Forelimb muscle (tissue), 1 donor: ENCODE data around the gene MRS2. TPM values are rescaled to one million over a fixed set of nuclear protein-coding genes. Genes with fewer than 3 reads are reported as not detected.
"Not testable (repeated sequence)": the region's sequence is repeated elsewhere in the genome, so short reads cannot be mapped to it uniquely, and the experiment has no call there.

Experiments
- DNase-seq: peaks from one replicate; pipeline ENCODE4 v3.0.0-alpha.2; 2013; ENCODE audit warnings: low read depth
- polyA plus RNA-seq: library from polyadenylated mRNA; unstranded; fragments of 120-200 nt; gene quantifications from one replicate; pipeline ENCODE4 v1.2.1, GENCODE V29; 2013; ENCODE audit not compliant: insufficient read length

Gene MRS2
- polyA plus RNA-seq, 1 donor, result 22.9 TPM

DNA sequence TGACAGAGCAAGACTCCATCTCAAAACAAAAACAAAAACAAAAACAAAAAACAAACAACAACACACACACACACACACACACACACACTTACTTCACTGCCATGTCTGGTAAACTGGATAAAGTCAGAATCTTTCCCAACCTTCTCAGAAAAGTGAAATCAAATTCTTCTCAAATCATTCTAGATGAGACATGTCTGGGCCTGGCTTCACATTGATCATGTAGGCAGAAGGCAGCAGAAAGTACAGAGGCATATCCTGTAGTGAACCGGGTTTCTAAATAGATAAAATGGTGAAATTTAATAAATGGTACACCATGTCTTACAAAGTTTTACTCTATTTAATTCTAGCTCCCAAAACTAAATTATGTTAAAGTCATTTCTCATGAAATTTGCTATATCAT lies 14.9 kb upstream of the MRS2 start:
- DNase-seq, result no peak

DNA sequence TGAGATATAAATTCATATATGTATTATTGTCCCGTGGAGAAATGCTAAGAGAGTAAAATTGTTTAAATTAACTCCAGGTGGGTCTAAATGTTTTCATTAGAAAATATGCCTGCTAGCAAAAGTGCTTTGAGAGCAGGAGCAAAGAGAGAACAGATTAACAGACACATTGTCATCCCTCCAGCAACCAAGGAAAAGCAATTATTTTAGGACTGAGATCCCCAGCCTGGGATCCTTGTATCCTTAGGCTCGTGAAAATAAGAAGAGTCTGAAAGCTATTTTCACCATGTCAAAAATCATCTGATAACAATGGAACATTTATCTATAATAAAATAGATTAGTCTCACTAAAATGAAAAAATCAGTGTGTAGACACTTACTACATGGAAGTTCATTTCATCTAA lies 11.5 kb upstream of the MRS2 start:
- DNase-seq, result no peak

DNA sequence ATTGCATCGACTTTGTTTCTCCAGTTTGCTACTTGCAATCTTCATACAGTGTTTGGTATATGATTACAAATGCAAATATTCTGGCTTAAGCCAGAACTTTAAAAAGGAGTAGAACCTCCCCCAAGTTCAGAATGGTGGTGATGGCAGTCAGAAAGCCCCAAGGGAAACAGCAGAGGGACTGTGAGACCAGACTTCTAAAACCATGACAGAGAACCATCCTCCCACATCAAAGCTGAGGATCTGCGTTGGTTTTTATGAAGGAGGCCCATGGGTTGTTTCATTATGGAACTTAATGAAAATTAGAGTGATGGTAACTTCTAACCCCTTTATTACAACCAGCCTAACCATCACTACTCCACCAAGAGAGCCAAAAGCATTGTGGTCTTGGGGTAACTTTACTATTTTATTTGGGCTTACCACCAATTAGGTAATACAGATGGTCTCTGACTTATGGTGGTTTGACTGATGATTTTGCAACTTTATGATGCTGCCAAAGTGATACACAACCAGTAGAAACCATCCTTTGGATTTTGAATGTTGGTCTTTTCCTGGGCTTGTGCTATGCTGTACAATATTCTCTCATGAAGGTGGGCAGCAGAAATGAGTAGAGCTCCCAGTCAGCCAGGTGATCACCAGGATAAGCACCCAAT lies 10.9 kb upstream of the MRS2 start:
- no peak for DNase-seq

DNA sequence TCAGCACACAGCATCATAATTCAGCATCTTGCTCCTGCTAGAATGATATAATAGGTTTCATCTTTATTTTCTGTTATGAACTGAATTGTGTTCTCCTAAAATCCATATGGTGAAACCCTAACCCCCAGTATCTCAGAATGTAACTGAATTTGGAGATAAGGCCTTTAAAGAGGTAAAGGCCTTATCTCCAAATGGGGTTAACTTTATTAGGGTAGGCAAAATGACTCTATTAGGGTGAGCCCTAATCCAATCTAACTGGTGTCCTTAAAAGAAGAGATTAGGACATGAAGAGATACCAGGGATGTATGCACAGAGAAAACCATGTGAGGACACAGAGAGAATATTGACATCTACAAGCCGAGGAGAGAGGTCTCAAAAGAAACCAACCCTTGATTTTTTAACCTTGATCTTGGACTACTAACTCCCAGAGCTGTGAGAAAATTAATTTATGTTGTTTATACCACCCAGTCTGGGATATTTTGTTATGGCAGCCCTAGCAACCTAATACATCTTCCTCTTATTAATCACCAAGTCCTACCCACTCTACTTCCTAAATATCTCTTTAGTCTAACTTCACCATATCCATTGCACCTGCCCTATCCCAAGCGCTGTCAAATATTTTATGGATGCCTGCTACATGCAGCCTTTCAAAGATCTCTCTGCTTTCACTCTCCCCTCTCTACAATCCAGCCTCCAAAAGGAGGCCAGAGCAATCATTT lies 8.5 kb upstream of the MRS2 start:
- DNase-seq, result no peak

- DNase-seq, result no peak
Observed at GRCh38 chr6:24394780-24395437, 7.8 kb upstream of the MRS2 start.

DNA sequence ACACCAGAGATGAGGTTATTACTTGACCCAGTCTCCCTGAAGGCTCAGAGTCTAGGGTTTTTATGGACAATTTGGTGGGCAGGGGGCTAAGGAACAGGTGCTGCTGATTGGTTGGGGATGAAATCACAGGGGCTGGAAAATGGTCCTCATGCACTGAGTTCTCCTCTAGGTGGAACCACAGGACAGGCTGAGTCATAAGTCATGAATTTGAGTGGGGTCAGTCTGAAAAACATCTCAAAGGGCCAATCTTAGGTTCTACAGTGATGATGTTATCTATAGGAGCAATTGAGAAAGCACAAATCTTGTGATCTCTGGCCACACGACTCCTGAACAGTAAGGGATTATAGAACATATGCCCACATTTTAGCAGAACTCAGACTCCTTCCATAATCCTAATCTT lies 5.9 kb upstream of the MRS2 start:
- DNase-seq, result no peak

GRCh38 chr6:24397631-24398030 lies 5.1 kb upstream of the MRS2 start:
- no peak for DNase-seq

- not testable (repeated sequence) for DNase-seq
Observed at GRCh38 chr6:24400045-24401039, 2.4 kb upstream of the MRS2 start.

- no peak for DNase-seq
Observed at GRCh38 chr6:24401458-24401857, 1.3 kb upstream of the MRS2 start.

DNA sequence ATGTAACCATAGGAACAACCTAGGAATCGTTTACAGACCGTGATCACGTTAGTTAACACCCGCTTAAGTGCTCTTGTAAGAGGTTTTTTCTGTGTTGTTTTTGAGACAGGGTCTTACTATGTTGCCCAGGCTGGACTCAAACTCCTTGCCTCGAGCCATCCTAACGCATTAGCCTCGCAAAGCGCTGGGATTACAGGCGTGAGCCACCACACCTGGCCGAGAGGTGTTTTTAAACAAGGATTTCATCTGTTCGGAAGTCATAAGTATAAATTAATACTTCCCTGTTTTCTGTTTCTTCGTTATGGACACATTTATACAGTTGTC lies 727 bp downstream of the MRS2 start:
- DNase-seq, result no peak

DNA sequence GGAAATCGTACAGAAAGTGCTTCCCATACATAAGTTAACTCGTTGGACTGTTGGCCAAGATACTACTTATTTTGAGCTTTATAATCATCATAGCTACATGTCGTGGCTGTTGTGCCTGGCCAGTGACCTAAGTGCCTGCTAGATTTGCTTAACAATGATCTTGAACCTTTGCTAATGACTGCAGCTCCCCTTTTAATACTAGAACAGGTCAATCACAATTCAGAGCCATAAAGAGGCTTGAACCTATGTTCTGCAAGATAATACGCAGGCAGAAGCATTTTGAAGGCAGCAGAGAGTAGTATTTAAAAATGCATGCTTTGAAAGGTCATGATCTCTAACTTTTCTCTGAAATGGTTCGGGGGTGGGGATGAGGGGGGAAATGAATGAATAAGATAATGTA lies 2.5 kb downstream of the MRS2 start:
- DNase-seq, result no peak

GRCh38 chr6:24408719-24409410 lies 6.1 kb downstream of the MRS2 start:
- no peak for DNase-seq

- no peak for DNase-seq
Observed at GRCh38 chr6:24410622-24411021, 7.9 kb downstream of the MRS2 start.

GRCh38 chr6:24412294-24412693 lies 9.6 kb downstream of the MRS2 start:
- DNase-seq, result no peak

- DNase-seq, result not testable (repeated sequence)
Observed at GRCh38 chr6:24414531-24414930, 11.8 kb downstream of the MRS2 start.

- no peak for DNase-seq
Observed at GRCh38 chr6:24415753-24416152, 13.0 kb downstream of the MRS2 start.

DNA sequence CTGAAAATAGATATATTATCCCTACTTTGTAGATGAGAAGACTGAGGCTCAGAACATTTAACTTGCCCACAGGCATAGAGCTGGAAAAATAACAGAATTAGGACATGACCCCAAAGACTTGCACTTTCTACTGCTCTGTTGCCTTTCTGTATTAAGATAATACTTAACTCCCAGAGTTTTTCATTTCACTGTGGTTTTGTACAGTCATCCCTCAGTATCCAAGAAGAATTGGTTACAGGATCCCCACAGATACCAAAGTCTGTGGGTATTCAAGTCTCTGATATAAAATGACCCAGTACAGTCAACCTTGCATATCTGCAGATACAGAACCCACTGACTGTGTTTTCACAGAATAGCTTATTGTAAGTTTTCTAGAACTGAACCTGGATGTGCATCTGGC lies 16.8 kb downstream of the MRS2 start:
- no peak for DNase-seq

GRCh38 chr6:24425091-24425490 lies 22.4 kb downstream of the MRS2 start:
- DNase-seq, result no peak

- no peak for DNase-seq
Observed at GRCh38 chr6:24426729-24427446, 24.2 kb downstream of the MRS2 start.

- no peak for DNase-seq
Observed at GRCh38 chr6:24428615-24429014, 25.9 kb downstream of the MRS2 start.

GRCh38 chr6:24429146-24429545 lies 26.4 kb downstream of the MRS2 start:
- DNase-seq, result no peak
